Stimulated activated memory B cell treated with anti-CD40 and anti-IgM and Interleukin-4, amounts not matched to agents 10 μg/mL and 1 μg/mL and 100 μg/mL, for 72 hours (primary cell): ENCODE results near the gene POLA1.
"Not testable (repeated sequence)": the region's sequence is repeated elsewhere in the genome, so short reads cannot be mapped to it uniquely, and the experiment has no call there.

Source experiments
- ATAC-seq: fragments of 150-1000 bp; cut with Tn5 transposase; 2 replicates; pipeline ENCODE4 v1.10.0; 2021
- H3K27ac Mint-ChIP-seq: one replicate; pipeline ENCODE4 v1.8.0; 2022; ENCODE audit warnings: mild to moderate bottlenecking, mixed read lengths
- H3K27me3 Mint-ChIP-seq: one replicate; pipeline ENCODE4 v1.8.0; 2022; ENCODE audit warnings: mixed read lengths
- H3K36me3 Mint-ChIP-seq: one replicate; pipeline ENCODE4 v1.8.0; 2022; ENCODE audit warnings: mixed read lengths
- H3K4me1 Mint-ChIP-seq: one replicate; pipeline ENCODE4 v1.8.0; 2022; ENCODE audit warnings: mixed read lengths
- H3K4me3 Mint-ChIP-seq: one replicate; pipeline ENCODE4 v1.8.0; 2022; ENCODE audit warnings: mild to moderate bottlenecking, moderate library complexity, mixed read lengths
- H3K9me3 Mint-ChIP-seq: one replicate; pipeline ENCODE4 v1.8.0; 2022; ENCODE audit warnings: mixed read lengths

The POLA1 gene

DNA sequence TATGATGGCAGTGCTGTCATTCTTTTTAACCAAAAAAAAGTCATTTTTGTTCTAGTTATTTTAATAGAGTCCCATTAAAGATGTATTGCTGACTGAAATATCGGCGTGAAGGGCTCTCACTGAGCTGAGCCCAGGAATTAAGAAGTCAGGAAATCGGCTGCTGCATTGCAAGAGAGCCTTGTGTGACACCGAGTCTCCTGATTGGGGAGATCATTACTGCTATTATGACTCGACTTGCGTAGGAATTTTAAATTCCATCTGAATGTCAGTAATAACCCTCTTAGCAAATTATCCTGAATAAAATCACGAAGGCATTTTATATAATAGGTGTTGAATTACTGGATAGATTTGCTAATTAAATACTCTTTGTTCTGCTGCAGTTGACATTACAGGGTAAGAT, 111.5 kb downstream of the POLA1 start:
- no peak overlapping the region for H3K27ac Mint-ChIP-seq
- H3K9me3 Mint-ChIP-seq, result no peaks in the 10 kb centered on the region
- ATAC-seq, result no peak
- H3K4me1 Mint-ChIP-seq, result no peaks in the 10 kb centered on the region
- H3K36me3 Mint-ChIP-seq, result peaks cover 26% of the 10 kb centered on the region
- H3K27me3 Mint-ChIP-seq, result no peaks in the 10 kb centered on the region
- H3K4me3 Mint-ChIP-seq, result no peak overlapping the region

- not testable (repeated sequence) for H3K4me3 Mint-ChIP-seq, H3K27ac Mint-ChIP-seq, H3K4me1 Mint-ChIP-seq, H3K9me3 Mint-ChIP-seq, ATAC-seq, H3K27me3 Mint-ChIP-seq
- H3K36me3 Mint-ChIP-seq, result peaks cover 23% of the 10 kb centered on the region
Measured at GRCh38 chrX:24819807-24820206, 126.1 kb downstream of the POLA1 start.

DNA sequence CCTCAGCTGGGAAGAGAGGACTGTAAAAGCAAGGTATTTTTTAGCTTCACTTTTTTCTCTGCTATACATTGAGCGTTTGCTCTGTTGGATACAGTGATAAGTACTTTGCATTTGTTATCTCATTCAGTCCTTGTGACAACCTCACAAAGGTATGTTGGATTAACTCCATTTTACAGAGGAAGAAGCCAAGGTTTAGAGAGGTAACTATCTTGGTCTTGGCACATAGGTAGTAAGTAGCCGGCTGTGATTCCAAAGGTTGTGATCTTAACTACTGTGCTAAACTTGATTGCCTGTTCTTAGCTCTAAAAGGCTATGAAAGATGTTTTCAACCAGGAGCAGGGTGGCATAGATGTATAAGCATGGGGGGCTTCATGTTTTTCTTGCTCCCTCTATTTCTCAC, 134.4 kb downstream of the POLA1 start:
- no peak overlapping the region for H3K4me3 Mint-ChIP-seq
- peaks cover 29% of the 10 kb centered on the region for H3K36me3 Mint-ChIP-seq
- no peaks in the 10 kb centered on the region for H3K4me1 Mint-ChIP-seq
- no peak overlapping the region for H3K27ac Mint-ChIP-seq
- ATAC-seq, result no peak
- no peaks in the 10 kb centered on the region for H3K9me3 Mint-ChIP-seq
- H3K27me3 Mint-ChIP-seq, result no peaks in the 10 kb centered on the region

DNA sequence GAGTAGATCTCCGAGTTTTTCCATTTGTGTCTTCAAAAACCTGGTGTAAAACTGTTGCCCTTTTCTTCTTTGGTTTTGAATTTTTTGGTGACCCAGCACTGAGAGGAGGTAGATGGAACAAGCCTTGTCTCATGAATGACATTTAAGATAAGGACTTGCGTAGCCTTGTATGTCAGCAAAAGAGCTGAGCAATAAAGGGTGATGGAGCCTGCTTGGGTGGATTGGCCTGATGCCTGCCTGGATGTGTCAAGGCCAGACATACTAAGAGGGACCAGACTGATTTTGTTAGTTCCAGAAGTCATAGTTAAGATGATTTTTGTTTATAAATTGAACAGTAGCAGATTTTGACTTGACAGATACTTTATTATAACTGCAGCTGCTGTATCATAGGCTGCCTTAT, 134.9 kb downstream of the POLA1 start:
- H3K27ac Mint-ChIP-seq, result no peak overlapping the region
- H3K4me3 Mint-ChIP-seq, result no peak overlapping the region
- no peaks in the 10 kb centered on the region for H3K9me3 Mint-ChIP-seq
- no peak for ATAC-seq
- H3K4me1 Mint-ChIP-seq, result no peaks in the 10 kb centered on the region
- H3K27me3 Mint-ChIP-seq, result no peaks in the 10 kb centered on the region
- peaks cover 29% of the 10 kb centered on the region for H3K36me3 Mint-ChIP-seq

- H3K4me3 Mint-ChIP-seq, result no peak overlapping the region
- no peak for ATAC-seq
- no peaks in the 10 kb centered on the region for H3K27me3 Mint-ChIP-seq
- H3K4me1 Mint-ChIP-seq, result no peaks in the 10 kb centered on the region
- no peaks in the 10 kb centered on the region for H3K9me3 Mint-ChIP-seq
- H3K27ac Mint-ChIP-seq, result no peak overlapping the region
- peaks cover 6% of the 10 kb centered on the region for H3K36me3 Mint-ChIP-seq
Measured at GRCh38 chrX:24833695-24834094, 140.0 kb downstream of the POLA1 start.

- H3K27ac Mint-ChIP-seq, result no peak overlapping the region
- no peak overlapping the region for H3K4me3 Mint-ChIP-seq
- no peaks in the 10 kb centered on the region for H3K4me1 Mint-ChIP-seq
- H3K36me3 Mint-ChIP-seq, result no peaks in the 10 kb centered on the region
- ATAC-seq, result no peak
- no peaks in the 10 kb centered on the region for H3K9me3 Mint-ChIP-seq
- H3K27me3 Mint-ChIP-seq, result no peaks in the 10 kb centered on the region
Measured at GRCh38 chrX:24837966-24838365, 144.2 kb downstream of the POLA1 start.

DNA sequence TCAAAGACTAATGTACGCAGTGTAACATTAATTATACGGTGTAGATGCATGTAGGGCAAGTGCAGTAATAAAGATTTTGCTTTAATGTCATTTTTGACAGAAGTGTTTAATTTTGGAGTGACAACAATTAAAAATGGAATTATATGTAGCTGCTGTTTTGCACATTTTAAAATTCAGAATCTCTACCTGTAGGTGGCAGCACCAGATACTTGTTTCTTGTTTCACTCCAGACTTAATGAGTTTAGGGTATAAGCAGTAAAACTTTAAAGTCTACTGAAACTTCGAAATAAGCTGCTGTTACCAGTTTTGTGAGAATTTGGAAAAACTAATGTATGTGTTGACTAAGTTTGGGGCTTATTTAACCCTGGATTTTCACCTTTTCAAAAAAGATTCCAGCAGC, 144.9 kb downstream of the POLA1 start:
- no peaks in the 10 kb centered on the region for H3K9me3 Mint-ChIP-seq
- H3K4me3 Mint-ChIP-seq, result no peak overlapping the region
- H3K27me3 Mint-ChIP-seq, result no peaks in the 10 kb centered on the region
- H3K27ac Mint-ChIP-seq, result no peak overlapping the region
- no peak for ATAC-seq
- no peaks in the 10 kb centered on the region for H3K4me1 Mint-ChIP-seq
- no peaks in the 10 kb centered on the region for H3K36me3 Mint-ChIP-seq

GRCh38 chrX:24839331-24839730, 145.6 kb downstream of the POLA1 start:
- Mint-ChIP-seq H3K27me3 (no peaks in the 10 kb centered on the region), H3K27ac (no peak overlapping the region), H3K9me3 (no peaks in the 10 kb centered on the region), H3K36me3 (no peaks in the 10 kb centered on the region), H3K4me3 (no peak overlapping the region), H3K4me1 (no peaks in the 10 kb centered on the region)
- ATAC-seq, result no peak

- Mint-ChIP-seq H3K27ac (no peak overlapping the region), H3K36me3 (no peaks in the 10 kb centered on the region), H3K4me1 (no peaks in the 10 kb centered on the region), H3K9me3 (no peaks in the 10 kb centered on the region), H3K4me3 (no peak overlapping the region), H3K27me3 (no peaks in the 10 kb centered on the region)
- ATAC-seq, result no peak
Measured at GRCh38 chrX:24842486-24842885, 148.8 kb downstream of the POLA1 start.

GRCh38 chrX:24846550-24847150, 152.9 kb downstream of the POLA1 start:
- Mint-ChIP-seq H3K27ac (no peak overlapping the region), H3K4me3 (no peak overlapping the region), H3K9me3 (no peaks in the 10 kb centered on the region), H3K27me3 (no peaks in the 10 kb centered on the region), H3K4me1 (no peaks in the 10 kb centered on the region), H3K36me3 (peaks cover 2% of the 10 kb centered on the region)
- no peak for ATAC-seq

DNA sequence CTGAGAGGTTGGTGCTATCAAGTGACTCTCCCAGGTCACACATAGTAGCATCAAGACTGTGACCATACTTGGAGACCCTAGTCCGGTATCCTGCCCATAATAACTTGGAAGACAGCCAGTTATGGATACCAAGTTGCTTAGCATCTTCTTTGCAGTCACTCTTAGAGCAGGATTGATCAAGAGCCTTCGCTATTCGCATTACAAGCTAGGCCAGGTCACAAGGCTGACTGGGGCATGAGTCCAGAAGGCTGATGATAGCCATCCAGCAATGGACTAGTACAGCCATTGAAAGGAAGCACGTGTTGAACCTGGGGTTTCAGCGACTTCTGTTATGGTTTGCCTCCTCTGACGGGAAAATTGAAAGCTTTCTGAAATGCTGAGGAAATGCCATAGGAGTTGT, 157.6 kb downstream of the POLA1 start:
- ATAC-seq, result no peak
- Mint-ChIP-seq H3K4me3 (no peak overlapping the region), H3K36me3 (peaks cover 25% of the 10 kb centered on the region), H3K9me3 (no peaks in the 10 kb centered on the region), H3K4me1 (no peaks in the 10 kb centered on the region), H3K27ac (no peak overlapping the region), H3K27me3 (no peaks in the 10 kb centered on the region)

GRCh38 chrX:24851780-24852179, 158.1 kb downstream of the POLA1 start:
- Mint-ChIP-seq H3K4me3 (no peak overlapping the region), H3K27ac (no peak overlapping the region), H3K4me1 (no peaks in the 10 kb centered on the region), H3K36me3 (peaks cover 25% of the 10 kb centered on the region), H3K9me3 (no peaks in the 10 kb centered on the region), H3K27me3 (no peaks in the 10 kb centered on the region)
- no peak for ATAC-seq

DNA sequence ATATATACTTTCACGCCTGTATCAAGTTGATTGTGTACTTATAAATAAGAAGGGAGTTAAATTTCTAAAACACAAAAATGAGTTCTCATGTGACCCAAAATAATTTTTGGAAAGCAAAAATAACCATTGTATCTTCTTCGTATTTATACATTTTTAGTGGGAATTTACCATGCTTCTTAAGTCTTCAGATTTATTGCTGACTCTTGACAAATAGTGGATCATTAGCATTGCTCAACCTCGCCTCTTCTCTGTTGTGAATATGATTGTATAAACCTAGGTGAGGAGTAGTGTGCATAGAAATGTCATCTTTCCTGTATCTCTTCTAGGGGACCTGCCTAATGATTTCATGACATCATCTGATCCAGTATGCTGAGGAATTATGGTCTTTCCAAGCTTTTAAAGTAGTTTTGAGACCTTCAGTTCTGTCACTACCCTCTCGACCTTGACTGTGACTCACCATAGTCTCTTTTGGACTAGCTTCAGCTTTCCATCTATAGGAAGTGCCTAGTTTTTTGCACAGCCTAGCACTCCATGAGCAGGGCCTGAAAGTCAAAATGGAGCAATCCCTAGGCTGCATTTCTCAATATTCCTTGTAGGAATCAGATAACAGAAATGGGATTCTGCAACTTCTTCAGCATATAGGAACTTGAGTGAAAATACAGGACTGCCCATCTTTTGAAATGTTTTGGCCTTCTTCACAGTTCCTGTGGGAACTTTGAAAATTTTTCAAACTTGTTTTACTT, 164.5 kb downstream of the POLA1 start:
- no peaks in the 10 kb centered on the region for H3K27me3 Mint-ChIP-seq
- H3K36me3 Mint-ChIP-seq, result peaks cover 19% of the 10 kb centered on the region
- no peaks in the 10 kb centered on the region for H3K9me3 Mint-ChIP-seq
- no peak overlapping the region for H3K27ac Mint-ChIP-seq
- no peaks in the 10 kb centered on the region for H3K4me1 Mint-ChIP-seq
- ATAC-seq, result no peak
- H3K4me3 Mint-ChIP-seq, result no peak overlapping the region

DNA sequence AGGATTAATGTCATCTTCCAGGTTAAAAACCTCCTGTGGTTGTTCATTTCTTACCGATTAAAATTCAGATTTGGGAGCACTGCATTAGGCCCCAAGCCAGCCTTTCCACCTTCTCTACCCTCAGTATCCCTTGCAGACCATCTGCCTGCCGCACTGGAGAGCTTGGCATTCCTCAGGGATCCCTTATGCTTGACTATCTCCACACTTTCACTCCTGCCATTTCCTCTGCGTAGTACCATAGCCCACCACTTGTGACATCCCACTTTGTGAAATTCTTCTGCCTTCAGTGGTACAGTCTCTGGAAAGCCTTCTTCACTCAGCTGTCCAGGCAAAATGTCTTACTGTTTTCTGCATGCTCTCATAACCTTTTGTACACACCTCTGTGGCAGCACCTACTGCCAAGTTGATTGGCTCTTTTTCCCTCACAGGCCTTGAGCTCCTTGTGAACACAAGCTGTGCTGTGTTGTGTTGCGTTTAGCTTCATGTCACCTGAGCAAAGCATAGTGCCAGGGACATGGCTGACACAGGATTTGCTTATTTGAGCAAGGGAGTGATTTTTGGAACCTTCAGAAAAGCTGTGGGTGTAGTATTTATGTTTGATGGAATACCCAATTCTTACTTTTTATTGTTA, 165.6 kb downstream of the POLA1 start:
- no peaks in the 10 kb centered on the region for H3K9me3 Mint-ChIP-seq
- H3K36me3 Mint-ChIP-seq, result peaks cover 19% of the 10 kb centered on the region
- H3K27ac Mint-ChIP-seq, result no peak overlapping the region
- H3K27me3 Mint-ChIP-seq, result no peaks in the 10 kb centered on the region
- H3K4me3 Mint-ChIP-seq, result no peak overlapping the region
- H3K4me1 Mint-ChIP-seq, result no peaks in the 10 kb centered on the region
- no peak for ATAC-seq

- no peaks in the 10 kb centered on the region for H3K4me1 Mint-ChIP-seq
- H3K27ac Mint-ChIP-seq, result no peak overlapping the region
- H3K9me3 Mint-ChIP-seq, result no peaks in the 10 kb centered on the region
Measured at GRCh38 chrX:24860140-24860539, 166.4 kb downstream of the POLA1 start.

DNA sequence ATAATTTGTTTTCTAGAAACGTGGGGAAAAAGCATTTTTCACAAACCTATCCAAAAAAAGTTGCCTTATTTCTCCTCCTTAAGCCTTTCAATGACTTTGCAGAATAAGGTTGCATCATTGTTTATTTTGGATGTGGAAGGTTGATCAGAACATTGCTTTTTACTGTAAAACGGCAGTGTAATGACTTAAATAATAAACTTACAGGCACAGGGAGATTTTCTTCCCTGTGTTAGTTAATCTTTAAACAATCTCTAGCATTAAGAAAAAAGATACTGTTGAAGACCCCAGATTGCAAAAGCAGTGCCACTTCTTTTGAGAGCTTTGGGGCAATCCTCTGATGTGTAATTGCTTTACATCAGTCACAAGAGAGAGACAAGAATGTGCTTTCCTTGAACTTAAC, 168.6 kb downstream of the POLA1 start:
- no peaks in the 10 kb centered on the region for H3K4me1 Mint-ChIP-seq
- no peak overlapping the region for H3K4me3 Mint-ChIP-seq
- no peak for ATAC-seq
- peaks cover 7% of the 10 kb centered on the region for H3K36me3 Mint-ChIP-seq
- no peaks in the 10 kb centered on the region for H3K9me3 Mint-ChIP-seq
- no peaks in the 10 kb centered on the region for H3K27me3 Mint-ChIP-seq
- no peak overlapping the region for H3K27ac Mint-ChIP-seq

More at GRCh38 chrX:24860140-24860539, 166.4 kb downstream of the POLA1 start:
- Mint-ChIP-seq H3K4me3 (no peak overlapping the region), H3K36me3 (peaks cover 13% of the 10 kb centered on the region), H3K27me3 (no peaks in the 10 kb centered on the region)
- no peak for ATAC-seq
